Fibroblast of the conjunctiva (primary cell): Measurements from ENCODE around the gene ZG16.
"Not testable (repeated sequence)": the region's sequence is repeated elsewhere in the genome, so short reads cannot be mapped to it uniquely, and the experiment has no call there.

ENCODE experiments used
- DNase-seq: peaks from one replicate; pipeline ENCODE4 v3.0.0-alpha.2; 2010; ENCODE audit warnings: low read depth

ZG16 gene

GRCh38 chr16:29787155-29787554 is 9.1 kb downstream of the ZG16 start:
- DNase-seq = not testable (repeated sequence)

GRCh38 chr16:29789775-29790182 is 11.7 kb downstream of the ZG16 start:
- no peak for DNase-seq

DNA sequence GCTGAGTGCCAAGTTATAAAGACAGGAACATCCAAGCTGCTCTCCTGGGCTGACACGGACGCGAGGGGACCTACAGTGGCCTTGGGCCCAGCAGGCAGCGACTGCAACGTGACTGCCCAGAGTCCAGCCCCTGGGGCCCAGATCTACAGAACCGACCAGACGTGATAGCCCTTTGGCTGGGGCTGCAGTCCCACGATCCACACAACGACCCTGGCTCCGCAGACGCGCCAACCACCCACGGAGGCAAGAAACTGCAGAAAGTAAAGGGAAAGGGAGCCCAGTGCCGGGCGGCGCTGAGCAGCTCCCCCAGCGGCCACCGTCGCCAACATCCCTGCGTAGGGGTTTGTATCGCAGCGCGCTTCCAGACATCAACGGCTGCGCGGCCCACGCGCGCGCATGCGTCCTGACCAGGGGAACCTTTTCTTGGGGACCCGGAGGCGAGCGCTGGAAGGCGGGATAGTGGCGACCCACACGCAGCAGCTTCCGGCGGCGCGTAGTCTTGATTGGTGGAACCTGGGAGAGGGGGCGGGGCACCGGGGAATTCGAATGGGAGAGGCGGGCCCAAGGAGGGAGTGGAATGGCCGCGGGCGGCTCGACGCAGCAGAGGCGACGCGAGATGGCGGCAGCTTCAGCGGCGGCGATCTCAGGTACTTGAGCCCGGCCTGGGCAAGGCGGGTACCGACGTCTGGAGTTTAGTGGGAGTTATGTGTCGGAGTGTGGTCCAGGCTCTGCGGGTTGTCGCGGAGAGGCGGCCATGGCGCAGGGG is 12.3 kb downstream of the ZG16 start, which contains the start of gene KIF22:
KIF22 (plus strand) TSS at position 569 of the 766 bp plus-strand sequence; CDS start at position 578, 9 bp downstream.
- DNase-seq = peak; percentile 97

- DNase-seq = no peak
These were observed 13.1 kb downstream of the ZG16 start for GRCh38 chr16:29790949-29791844.

- no peak for DNase-seq
These were observed 14.1 kb downstream of the ZG16 start for GRCh38 chr16:29791845-29792807.

DNA sequence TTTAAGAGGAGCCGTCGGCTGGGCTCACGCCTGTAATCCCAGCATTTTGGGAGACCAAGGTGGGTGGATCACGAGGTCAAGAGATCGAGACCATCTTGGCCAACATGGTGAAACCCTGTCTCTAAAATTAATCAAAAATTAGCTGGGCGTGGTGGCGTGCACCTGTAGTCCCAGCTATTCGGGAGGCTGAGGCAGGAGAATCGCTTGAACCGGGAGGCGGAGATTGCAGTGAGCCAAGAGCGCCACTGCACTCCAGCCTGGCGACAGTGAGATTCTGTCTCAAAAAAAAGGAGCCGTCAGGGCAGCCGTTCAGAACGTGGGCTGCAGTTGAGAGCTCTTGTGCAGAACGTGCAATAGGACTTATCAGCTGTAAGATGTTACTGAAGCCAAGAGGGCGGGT is 15.1 kb downstream of the ZG16 start:
- DNase-seq = not testable (repeated sequence)

GRCh38 chr16:29794231-29794710 is 16.2 kb downstream of the ZG16 start:
- no peak for DNase-seq

DNA sequence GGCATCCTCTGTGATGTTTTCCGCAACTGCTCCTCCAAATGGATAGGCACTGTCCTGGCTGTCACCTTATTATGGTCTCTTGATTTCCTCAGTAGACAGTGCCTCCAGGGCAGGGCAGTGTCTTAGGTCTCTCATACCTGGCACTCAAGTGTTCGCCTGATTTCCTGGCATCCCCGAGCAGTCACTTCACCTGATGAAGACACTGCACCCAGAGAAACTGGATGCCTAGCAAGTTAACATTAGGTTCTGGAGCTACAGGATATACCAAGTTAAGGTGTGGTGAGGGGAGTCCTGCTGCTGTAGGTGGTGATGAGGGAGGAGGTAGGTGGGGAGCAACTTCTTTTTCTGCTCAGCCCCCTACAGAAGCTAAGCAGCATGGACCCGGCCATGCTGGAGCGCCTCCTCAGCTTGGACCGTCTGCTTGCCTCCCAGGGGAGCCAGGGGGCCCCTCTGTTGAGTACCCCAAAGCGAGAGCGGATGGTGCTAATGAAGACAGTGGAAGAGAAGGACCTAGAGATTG is 24.4 kb downstream of the ZG16 start:
- no peak for DNase-seq

- DNase-seq = no peak
These were observed 26.0 kb downstream of the ZG16 start for GRCh38 chr16:29804020-29804419.

GRCh38 chr16:29804455-29805231 is 26.6 kb downstream of the ZG16 start:
- no peak for DNase-seq

GRCh38 chr16:29805232-29806098 is 27.4 kb downstream of the ZG16 start:
- peak; percentile 93 for DNase-seq

- DNase-seq = no peak
These were observed 28.1 kb downstream of the ZG16 start, which contains the start of gene MAZ for GRCh38 chr16:29806099-29806579. Gene MAZ (plus strand): TSS chr16:29806529. CDS start chr16:29806702, 173 bp downstream.

DNA sequence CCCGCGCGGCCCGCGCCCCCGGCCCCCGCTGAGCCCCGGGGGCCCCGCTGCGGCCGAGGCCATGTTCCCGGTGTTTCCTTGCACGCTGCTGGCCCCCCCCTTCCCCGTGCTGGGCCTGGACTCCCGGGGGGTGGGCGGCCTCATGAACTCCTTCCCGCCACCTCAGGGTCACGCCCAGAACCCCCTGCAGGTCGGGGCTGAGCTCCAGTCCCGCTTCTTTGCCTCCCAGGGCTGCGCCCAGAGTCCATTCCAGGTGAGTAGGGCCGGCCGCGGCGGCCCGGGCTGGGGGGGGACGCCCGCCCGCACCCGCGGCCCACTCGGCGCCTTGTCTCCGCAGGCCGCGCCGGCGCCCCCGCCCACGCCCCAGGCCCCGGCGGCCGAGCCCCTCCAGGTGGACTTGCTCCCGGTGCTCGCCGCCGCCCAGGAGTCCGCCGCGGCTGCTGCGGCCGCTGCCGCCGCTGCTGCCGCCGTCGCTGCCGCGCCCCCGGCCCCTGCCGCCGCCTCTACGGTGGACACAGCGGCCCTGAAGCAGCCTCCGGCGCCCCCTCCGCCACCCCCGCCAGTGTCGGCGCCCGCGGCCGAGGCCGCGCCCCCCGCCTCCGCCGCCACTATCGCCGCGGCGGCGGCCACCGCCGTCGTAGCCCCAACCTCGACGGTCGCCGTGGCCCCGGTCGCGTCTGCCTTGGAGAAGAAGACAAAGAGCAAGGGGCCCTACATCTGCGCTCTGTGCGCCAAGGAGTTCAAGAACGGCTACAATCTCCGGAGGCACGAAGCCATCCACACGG is 28.8 kb downstream of the ZG16 start:
- DNase-seq = no peak

DNA sequence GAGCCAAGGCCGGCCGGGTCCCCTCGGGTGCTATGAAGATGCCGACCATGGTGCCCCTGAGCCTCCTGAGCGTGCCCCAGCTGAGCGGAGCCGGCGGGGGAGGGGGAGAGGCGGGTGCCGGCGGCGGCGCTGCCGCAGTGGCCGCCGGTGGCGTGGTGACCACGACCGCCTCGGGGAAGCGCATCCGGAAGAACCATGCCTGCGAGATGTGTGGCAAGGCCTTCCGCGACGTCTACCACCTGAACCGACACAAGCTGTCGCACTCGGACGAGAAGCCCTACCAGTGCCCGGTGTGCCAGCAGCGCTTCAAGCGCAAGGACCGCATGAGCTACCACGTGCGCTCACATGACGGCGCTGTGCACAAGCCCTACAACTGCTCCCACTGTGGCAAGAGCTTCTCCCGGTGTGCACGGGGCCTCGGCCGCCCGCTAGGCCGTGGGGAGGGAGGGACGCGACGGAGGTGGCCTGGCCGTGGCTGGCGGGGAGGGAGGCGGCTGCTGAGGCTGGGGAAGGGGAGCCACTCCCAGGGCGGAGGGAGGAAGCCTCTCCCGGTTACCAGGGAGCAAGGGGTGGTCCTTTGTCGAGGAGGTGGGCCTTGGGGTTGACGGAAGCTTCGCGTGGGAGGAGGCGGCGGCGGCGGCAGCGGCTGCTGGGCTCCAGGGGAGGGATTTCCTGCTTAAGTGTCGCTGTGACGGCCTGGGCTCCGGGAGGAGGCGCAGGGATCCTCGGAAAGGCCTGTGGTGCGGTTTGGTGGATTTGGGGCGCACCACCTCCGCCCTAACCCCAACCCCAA is 29.6 kb downstream of the ZG16 start:
- peak; percentile 82 for DNase-seq

GRCh38 chr16:29808219-29808900 is 30.3 kb downstream of the ZG16 start:
- DNase-seq = no peak

DNA sequence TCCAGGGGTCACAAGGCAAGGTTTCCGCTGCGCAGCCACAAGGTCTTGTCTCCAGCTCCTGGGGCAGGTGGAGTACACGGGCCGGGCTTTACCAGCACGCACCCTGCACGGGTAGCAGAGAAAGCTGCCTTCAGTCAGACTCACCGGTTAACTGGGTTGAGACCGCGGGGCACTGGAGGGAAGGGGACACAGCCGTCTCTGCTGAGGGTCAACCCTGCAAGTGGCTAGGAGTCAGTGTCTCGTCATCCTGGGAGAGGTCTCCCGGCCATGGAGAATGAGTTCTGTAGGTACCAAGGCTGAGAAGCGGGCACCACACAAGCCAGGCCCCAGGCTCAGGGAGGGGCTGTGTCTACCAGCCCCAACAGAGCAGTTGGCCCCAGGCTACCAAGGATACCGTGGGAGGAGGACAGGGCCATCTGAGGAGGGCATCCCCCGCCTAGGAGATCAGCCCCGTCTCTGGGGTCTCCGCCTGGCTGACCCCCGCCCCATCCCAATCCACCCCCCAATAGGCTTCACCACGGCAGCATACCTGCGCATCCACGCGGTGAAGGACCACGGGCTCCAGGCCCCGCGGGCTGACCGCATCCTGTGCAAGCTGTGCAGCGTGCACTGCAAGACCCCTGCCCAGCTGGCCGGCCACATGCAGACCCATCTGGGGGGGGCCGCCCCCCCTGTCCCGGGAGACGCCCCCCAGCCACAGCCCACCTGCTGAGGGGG is 31.1 kb downstream of the ZG16 start:
- no peak for DNase-seq
